Measurements from ENCODE around the gene SEMA5A. TPM values are rescaled to one million over a fixed set of nuclear protein-coding genes. Genes with fewer than 3 reads are reported as not detected.

Gene SEMA5A
- total and polyA plus RNA-seq, 2 of the 13 experiments (the other 11 are each of a cell fraction or from before 2014, with no cell fraction given), result 0.01 TPM; not detected in 1

DNA sequence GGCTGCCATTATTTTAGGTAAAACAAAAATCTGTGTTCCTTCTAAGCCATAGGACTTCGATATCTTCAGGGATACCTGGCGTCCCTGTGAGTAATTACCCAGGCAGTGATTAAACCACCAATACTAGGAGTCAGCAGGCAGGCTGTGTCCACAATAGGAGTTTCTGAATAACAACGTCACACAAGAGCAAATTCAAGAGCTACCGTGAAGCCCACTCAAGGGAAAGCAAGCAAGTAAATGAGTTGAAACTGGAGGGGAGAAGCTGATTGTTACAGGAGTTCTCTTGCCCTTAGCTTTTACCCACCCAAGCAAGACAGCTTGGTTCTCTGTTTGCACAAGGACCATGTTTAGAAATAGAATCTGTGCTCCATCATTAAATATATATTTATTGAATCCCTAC is 50.8 kb downstream of the SEMA5A start (continued):
- TF ChIP-seq, protein P1, sequence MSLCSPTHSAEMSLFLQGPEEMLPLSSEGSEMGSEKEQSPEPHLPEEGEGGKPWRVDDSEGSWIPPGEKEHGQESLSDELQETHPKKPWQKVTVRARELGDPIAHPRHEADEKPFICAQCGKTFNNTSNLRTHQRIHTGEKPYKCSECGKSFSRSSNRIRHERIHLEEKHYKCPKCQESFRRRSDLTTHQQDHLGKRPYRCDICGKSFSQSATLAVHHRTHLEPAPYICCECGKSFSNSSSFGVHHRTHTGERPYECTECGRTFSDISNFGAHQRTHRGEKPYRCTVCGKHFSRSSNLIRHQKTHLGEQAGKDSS (CRISPR knock-in tag; IDR thresholded peaks at IDR 0.05; ENCODE audit: borderline replicate concordance, low read depth), result no peak

- in situ Hi-C loops (cut with HindIII; ENCODE audit: extremely low pct_ligation_motif_present, low pct_unique_long_range_greater_than_20kb), result no loop called here
- H3K9me3 ChIP-seq (ENCODE audit: low read length), result no peaks in the 10 kb centered on the region
- no peak overlapping the region for H3K9ac ChIP-seq (ENCODE audit: insufficient read depth, low read depth, low read length)
- intact Hi-C loops (cut with micrococcal nuclease; ENCODE audit: unreplicated experiment), result no loop called here
- H3K4me1 ChIP-seq (ENCODE audit: insufficient read depth, low read length), result no peaks in the 10 kb centered on the region
- H4K20me1 ChIP-seq (ENCODE audit: insufficient read depth, low read length), result no peaks in the 10 kb centered on the region
- no TSS peak for BruUV-seq (replicated peaks)
- H3K79me2 ChIP-seq (ENCODE audit: insufficient read depth, low read length), result no peaks in the 10 kb centered on the region
- DNase-seq (ENCODE audit: low spot score) (no peak), FAIRE-seq (no peak), ATAC-seq (no peak)
- H3K4me2 ChIP-seq (ENCODE audit: low read depth, low read length), result no peak overlapping the region
- no peak overlapping the region for H3K4me3 ChIP-seq (replicated peaks in 1 of 3; ENCODE audit: insufficient read depth in 1 of 3, low read depth in 2 of 3, low read length in 3 of 3)
- WGBS (ENCODE audit: low lambda C conversion rate), result 0% methylated on average over 3 of the region's 3 CpGs
- H2AFZ ChIP-seq (ENCODE audit: low read length), result no peak overlapping the region
- H3K36me3 ChIP-seq (replicated peaks in 1 of 2; ENCODE audit: control insufficient read depth in 1 of 2, insufficient read depth in 2 of 2, low read length in 2 of 2), result no peaks in the 10 kb centered on the region
- TF ChIP-seq ZZZ3 (CRISPR knock-in tag; IDR thresholded peaks at IDR 0.05; ENCODE audit: borderline replicate concordance), result no peak
- TF ChIP-seq RNF2 (conservative IDR thresholded peaks at IDR 0.05; ENCODE audit: low read depth), result no peak
- TF ChIP-seq, protein P2, sequence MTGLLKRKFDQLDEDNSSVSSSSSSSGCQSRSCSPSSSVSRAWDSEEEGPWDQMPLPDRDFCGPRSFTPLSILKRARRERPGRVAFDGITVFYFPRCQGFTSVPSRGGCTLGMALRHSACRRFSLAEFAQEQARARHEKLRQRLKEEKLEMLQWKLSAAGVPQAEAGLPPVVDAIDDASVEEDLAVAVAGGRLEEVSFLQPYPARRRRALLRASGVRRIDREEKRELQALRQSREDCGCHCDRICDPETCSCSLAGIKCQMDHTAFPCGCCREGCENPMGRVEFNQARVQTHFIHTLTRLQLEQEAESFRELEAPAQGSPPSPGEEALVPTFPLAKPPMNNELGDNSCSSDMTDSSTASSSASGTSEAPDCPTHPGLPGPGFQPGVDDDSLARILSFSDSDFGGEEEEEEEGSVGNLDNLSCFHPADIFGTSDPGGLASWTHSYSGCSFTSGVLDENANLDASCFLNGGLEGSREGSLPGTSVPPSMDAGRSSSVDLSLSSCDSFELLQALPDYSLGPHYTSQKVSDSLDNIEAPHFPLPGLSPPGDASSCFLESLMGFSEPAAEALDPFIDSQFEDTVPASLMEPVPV (CRISPR knock-in tag; IDR thresholded peaks at IDR 0.05), result no peak
- TF ChIP-seq FOXO1 (CRISPR knock-in tag; IDR thresholded peaks at IDR 0.05), result no peak
- no peak for TF ChIP-seq JUND (CRISPR knock-in tag; IDR thresholded peaks at IDR 0.05)
- TF ChIP-seq KLF16 (CRISPR knock-in tag; IDR thresholded peaks at IDR 0.05), result no peak
- no peak for TF ChIP-seq FOXC1 (CRISPR knock-in tag; IDR thresholded peaks at IDR 0.05; ENCODE audit: borderline replicate concordance)
- no peak for TF ChIP-seq HDAC6 (IDR thresholded peaks at IDR 0.05; ENCODE audit: low read depth, low read length)
- ChIA-PET CTCF (ENCODE audit: low intra/inter-chr PET ratio, low total read pairs) (no interaction called here), POLR2A (no interaction called here)
- H3K27me3 ChIP-seq (ENCODE audit: control insufficient read depth in 1 of 2, insufficient read depth in 2 of 2, low read length in 2 of 2), result no peaks in the 10 kb centered on the region
- no peak overlapping the region for H3K27ac ChIP-seq (ENCODE audit: extremely low read length, insufficient read depth, low read length)
These were observed 51.6 kb downstream of the SEMA5A start for GRCh38 chr5:9494301-9494700.
